NOMO-1 treated with dmso at 0.1 percent for 144 hours (cell line): ENCODE measurements around the gene MMP17.
"Not testable (repeated sequence)": the region's sequence is repeated elsewhere in the genome, so short reads cannot be mapped to it uniquely, and the experiment has no call there.

Source experiments
- DNase-seq: peaks from one replicate; lab custom pipeline; 2025; ENCODE audit not compliant: unreplicated experiment; lab: John Stamatoyannopoulos, UW

MMP17 gene

GRCh38 chr12:131799828-131800593 lies 28.2 kb upstream of the MMP17 start:
- DNase-seq, result no peak

- no peak for DNase-seq
Measured at GRCh38 chr12:131800594-131801135, 27.5 kb upstream of the MMP17 start.

GRCh38 chr12:131801254-131801866 lies 26.8 kb upstream of the MMP17 start:
- DNase-seq, result no peak

- DNase-seq, result no peak
Measured at GRCh38 chr12:131803961-131804521, 24.2 kb upstream of the MMP17 start.

GRCh38 chr12:131805421-131805820 lies 22.8 kb upstream of the MMP17 start:
- DNase-seq, result no peak

- no peak for DNase-seq
Measured at GRCh38 chr12:131806674-131807073, 21.5 kb upstream of the MMP17 start.

- no peak for DNase-seq
Measured at GRCh38 chr12:131808744-131809371, 19.3 kb upstream of the MMP17 start.

GRCh38 chr12:131809476-131810254 lies 18.5 kb upstream of the MMP17 start:
- DNase-seq, result not testable (repeated sequence)

GRCh38 chr12:131810726-131811125 lies 17.5 kb upstream of the MMP17 start:
- no peak for DNase-seq

GRCh38 chr12:131815131-131815530 lies 13.1 kb upstream of the MMP17 start:
- no peak for DNase-seq

- no peak for DNase-seq
Measured at GRCh38 chr12:131816495-131816894, 11.7 kb upstream of the MMP17 start.

- DNase-seq, result no peak
Measured at GRCh38 chr12:131817241-131817640, 11.0 kb upstream of the MMP17 start.

GRCh38 chr12:131818821-131819585 lies 9.2 kb upstream of the MMP17 start:
- DNase-seq, result peak; percentile 98

GRCh38 chr12:131824450-131824849 lies 3.7 kb upstream of the MMP17 start:
- no peak for DNase-seq

GRCh38 chr12:131825146-131825892 lies 2.9 kb upstream of the MMP17 start:
- no peak for DNase-seq

- DNase-seq, result no peak
Measured at GRCh38 chr12:131826097-131826928, 1.9 kb upstream of the MMP17 start.

GRCh38 chr12:131828671-131829355 lies 620 bp downstream of the MMP17 start:
- DNase-seq, result no peak

- DNase-seq, result no peak
Measured at GRCh38 chr12:131829356-131829747, 1.2 kb downstream of the MMP17 start.
